HCT116 (cell line): ENCODE data around the gene NFIL3. TPM values are rescaled to one million over a fixed set of nuclear protein-coding genes. Genes with fewer than 3 reads are reported as not detected.

Experiments
- ATAC-seq: fragments of 200-7000 bp; cut with Tn5 transposase; 2 replicates; pipeline ENCODE4 v1.9.1; 2020; ENCODE audit warnings: mild to moderate bottlenecking, moderate library complexity
- BruUV-seq: library from RNA; stranded (reverse); fragments of 400-500 nt; replicated peaks from 2 replicates; lab custom pipeline; 2021; lab: Mats Ljungman, UMichigan
- CTCF ChIA-PET: fragments of 300-600 bp; sonication (Branson Sonifier 250); formaldehyde crosslinking; loops from one replicate; lab custom pipeline; 2021; ENCODE audit warnings: antibody characterized with exemption; lab: Charles Lee
- POLR2A ChIA-PET: fragments of 300-600, 350-600 bp; sonication (Branson Sonifier 250); formaldehyde crosslinking; loops from one replicate; lab custom pipeline; 2021; ENCODE audit warnings: antibody characterized with exemption; lab: Charles Lee
- RAD21 ChIA-PET, 2 experiments: fragments of 300-600 bp; sonication (Branson Sonifier 250); formaldehyde crosslinking; loops; one replicate each; lab custom pipeline; 2023; ENCODE audit warnings: low total read pairs in 2 of 2; ENCODE audit not compliant: uncharacterized antibody in 2 of 2, unreplicated experiment in 2 of 2, low non-redundant PET in 1 of 2; lab: Charles Lee
- DNase-seq: peaks from one replicate; pipeline ENCODE4 v3.0.0-alpha.2; 2010; ENCODE audit warnings: low read depth, low spot score
- H2AFZ ChIP-seq: fragments of 200-600 bp; shearing (Covaris generic), sonication (generic); 2 replicates; pipeline ENCODE4 v1.6.1; 2017; ENCODE audit warnings: low read depth, mixed run types, mixed read lengths, antibody characterized with exemption, low read length; ENCODE audit not compliant: poor library complexity, severe bottlenecking
- H3K27ac ChIP-seq: 2 replicates; pipeline ENCODE4 v1.5.1; 2012; ENCODE audit warnings: low read depth, low read length
- H3K27me3 ChIP-seq: fragments of 200-600 bp; sonication (generic); 2 replicates; pipeline ENCODE4 v1.6.1; 2016; ENCODE audit warnings: mixed run types, low read length, mixed read lengths; ENCODE audit not compliant: insufficient read depth
- H3K36me3 ChIP-seq, 2 experiments: fragments of 200-500 bp in 1 of 2; fragments of 200-600 bp in 1 of 2; sonication (Bioruptor generic) in 1 of 2; sonication (generic) in 1 of 2; 2 replicates each; pipeline versions ENCODE4 v1.5.1 to v1.6.1; 2014 to 2016; ENCODE audit warnings: low read length in 2 of 2, inconsistent platforms in 1 of 2, mixed read lengths in 1 of 2, mixed run types in 1 of 2; ENCODE audit not compliant: insufficient read depth in 2 of 2, control insufficient read depth in 1 of 2
- H3K4me1 ChIP-seq, 2 experiments: fragments of 200-600 bp in 1 of 2; sonication (generic) in 1 of 2; 2 replicates each; pipeline versions ENCODE4 v1.5.1 to v1.6.1; 2012 to 2017; ENCODE audit warnings: low read length in 2 of 2, inconsistent platforms in 1 of 2, mild to moderate bottlenecking in 1 of 2, mixed read lengths in 1 of 2, mixed run types in 1 of 2, moderate library complexity in 1 of 2; ENCODE audit not compliant: insufficient read depth in 2 of 2, control insufficient read depth in 1 of 2
- H3K4me2 ChIP-seq: fragments of 200-600 bp; sonication (generic); 2 replicates; pipeline ENCODE4 v1.6.1; 2017; ENCODE audit warnings: mixed run types, low read length, mixed read lengths
- H3K4me3 ChIP-seq, 2 experiments: fragments of 200-600 bp in 1 of 2; sonication (generic) in 1 of 2; replicated peaks in 1 of 2; 2 replicates each; pipeline ENCODE4 v1.5.1; 2011 to 2016; ENCODE audit warnings: low read length in 2 of 2, control low read depth in 1 of 2, low read depth in 1 of 2, mild to moderate bottlenecking in 1 of 2, mixed read lengths in 1 of 2, mixed run types in 1 of 2
- H3K79me2 ChIP-seq: fragments of 200-600 bp; sonication (generic); 2 replicates; pipeline ENCODE4 v1.6.1; 2017; ENCODE audit warnings: mild to moderate bottlenecking, mixed run types, low read length, moderate library complexity, mixed read lengths; ENCODE audit not compliant: insufficient read depth
- H3K9ac ChIP-seq: fragments of 200-600 bp; sonication (generic); 2 replicates; pipeline ENCODE4 v1.6.1; 2016; ENCODE audit warnings: low read length, mixed read lengths
- H3K9me2 ChIP-seq: fragments of 200-600 bp; sonication (generic), shearing (Covaris generic); 2 replicates; pipeline ENCODE4 v1.6.1; 2017; ENCODE audit warnings: mixed run types, mild to moderate bottlenecking, moderate library complexity; ENCODE audit not compliant: insufficient read depth
- H3K9me3 ChIP-seq, 2 experiments: fragments of 200-500 bp in 1 of 2; fragments of 200-600 bp in 1 of 2; sonication (Bioruptor generic) in 1 of 2; sonication (generic) in 1 of 2; 2 replicates each; pipeline ENCODE4 v1.6.1; 2014 to 2017; ENCODE audit warnings: low read length in 2 of 2, mixed read lengths in 2 of 2, inconsistent platforms in 1 of 2, low read depth in 1 of 2, mild to moderate bottlenecking in 1 of 2, mixed run types in 1 of 2, moderate library complexity in 1 of 2; ENCODE audit not compliant: control insufficient read depth in 1 of 2, insufficient read depth in 1 of 2
- H4K20me1 ChIP-seq: fragments of 200-600 bp; sonication (generic), shearing (Covaris generic); 2 replicates; pipeline ENCODE4 v1.6.1; 2017; ENCODE audit warnings: mixed run types, mild to moderate bottlenecking, moderate library complexity; ENCODE audit not compliant: insufficient read depth
- CEBPB ChIP-seq: IDR thresholded peaks from 2 replicates; pipeline ENCODE4 v1.6.1; 2012; ENCODE audit warnings: low read depth
- EGR1 ChIP-seq: IDR thresholded peaks from 2 replicates; pipeline ENCODE4 v1.6.1; 2012; ENCODE audit warnings: low read depth
- ELF1 ChIP-seq: IDR thresholded peaks from 2 replicates; pipeline ENCODE4 v1.6.1; 2012; ENCODE audit warnings: low read depth, borderline replicate concordance
- EZH2 ChIP-seq: fragments of 200-600 bp; sonication (generic); IDR thresholded peaks from 2 replicates; pipeline ENCODE4 v1.6.1; 2017; ENCODE audit warnings: antibody characterized with exemption, mixed run types
- FOSL1 ChIP-seq: IDR thresholded peaks from 2 replicates; pipeline ENCODE4 v1.6.1; 2012; ENCODE audit warnings: low read depth
- JUND ChIP-seq: IDR thresholded peaks from 2 replicates; pipeline ENCODE4 v1.6.1; 2012
- MAX ChIP-seq: IDR thresholded peaks from 2 replicates; pipeline ENCODE4 v1.6.1; 2012
- POLR2AphosphoS5 ChIP-seq: IDR thresholded peaks from 2 replicates; pipeline ENCODE4 v1.6.1; 2011; ENCODE audit warnings: mild to moderate bottlenecking, low read depth, low read length, moderate library complexity
- RAD21 ChIP-seq: IDR thresholded peaks from 2 replicates; pipeline ENCODE4 v1.6.1; 2012; ENCODE audit warnings: low read depth, mild to moderate bottlenecking
- SIN3A ChIP-seq: IDR thresholded peaks from 2 replicates; pipeline ENCODE4 v1.6.1; 2012; ENCODE audit warnings: low read depth
- SP1 ChIP-seq: IDR thresholded peaks from 2 replicates; pipeline ENCODE4 v1.6.1; 2012; ENCODE audit warnings: low read depth
- SRF ChIP-seq: IDR thresholded peaks from 2 replicates; pipeline ENCODE4 v1.6.1; 2012; ENCODE audit warnings: low read depth
- TCF7L2 ChIP-seq: IDR thresholded peaks from 2 replicates; pipeline ENCODE4 v1.7.0; 2011; ENCODE audit warnings: borderline replicate concordance, inconsistent platforms; ENCODE audit not compliant: insufficient read depth, insufficient read length; ENCODE audit errors: extremely low read depth
- YY1 ChIP-seq: IDR thresholded peaks from 2 replicates; pipeline ENCODE4 v1.6.1; 2011; ENCODE audit warnings: low read length, low read depth, moderate library complexity, mild to moderate bottlenecking; ENCODE audit not compliant: insufficient replicate concordance; ENCODE audit errors: extremely low read depth
- ZNF274 ChIP-seq: fragments of 200-500 bp; sonication (Bioruptor generic); IDR thresholded peaks from 2 replicates; pipeline ENCODE4 v1.6.1; 2014; ENCODE audit warnings: mild to moderate bottlenecking, low read depth, low read length, inconsistent platforms
- intact Hi-C: fragments of 100-400 bp; cut with micrococcal nuclease; formaldehyde crosslinking; loops from 2 replicates; pipeline ENCODE4 v1.10.0; 2022
- total RNA-seq: library from RNA; stranded (reverse); gene quantifications from one replicate; pipeline ENCODE4 v1.2.1, GENCODE V29; 2021; ENCODE audit not compliant: unreplicated experiment
- TF ChIP-seq, protein P1 (sequence below), 3 experiments: fragments of 200-600 bp in 1 of 3; sonication (generic) in 1 of 3; IDR thresholded peaks in 2 of 3; conservative IDR thresholded peaks in 1 of 3; 2 replicates each; pipeline ENCODE4 v1.5.1; 2012 to 2017; ENCODE audit warnings: low read depth in 2 of 3, low read length in 2 of 3, antibody characterized with exemption in 1 of 3, borderline replicate concordance in 1 of 3, control low read depth in 1 of 3, mild to moderate bottlenecking in 1 of 3, mixed read lengths in 1 of 3, mixed run types in 1 of 3, moderate library complexity in 1 of 3; ENCODE audit not compliant: insufficient read depth in 1 of 3

NFIL3 gene
- total RNA-seq, 1 experiment from 2014 or later, result 38.0 TPM

DNA sequence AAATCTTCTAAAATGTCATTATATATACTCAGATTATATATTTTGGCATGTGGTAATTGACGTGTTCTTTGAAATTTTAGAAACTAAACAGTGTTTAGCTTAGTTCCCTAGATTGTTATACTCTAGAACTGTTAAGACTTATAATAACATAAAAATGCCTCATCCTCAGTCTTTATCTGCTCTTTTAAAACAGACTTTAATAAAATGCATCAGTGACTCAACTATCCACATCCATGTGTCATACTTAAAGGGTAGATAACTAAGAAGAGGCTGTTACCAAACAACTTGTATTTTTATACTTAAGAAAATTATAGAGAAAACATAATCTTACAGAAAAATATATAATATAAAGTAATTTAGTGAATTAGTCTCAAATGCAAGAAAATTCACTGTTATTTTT lies 15.2 kb downstream of the NFIL3 start:
- H3K4me1 ChIP-seq, result peaks cover 0 to 3% of the 10 kb centered on the region in 2 experiments; a peak in 2 of 4 replicates
- ChIA-PET CTCF (no interaction called here), RAD21 (no interaction called here), POLR2A (no interaction called here)
- no peak for TF ChIP-seq SRF
- no peak for TF ChIP-seq RAD21
- TF ChIP-seq YY1, result no peak
- TF ChIP-seq POLR2AphosphoS5, result no peak
- TF ChIP-seq, protein P1, sequence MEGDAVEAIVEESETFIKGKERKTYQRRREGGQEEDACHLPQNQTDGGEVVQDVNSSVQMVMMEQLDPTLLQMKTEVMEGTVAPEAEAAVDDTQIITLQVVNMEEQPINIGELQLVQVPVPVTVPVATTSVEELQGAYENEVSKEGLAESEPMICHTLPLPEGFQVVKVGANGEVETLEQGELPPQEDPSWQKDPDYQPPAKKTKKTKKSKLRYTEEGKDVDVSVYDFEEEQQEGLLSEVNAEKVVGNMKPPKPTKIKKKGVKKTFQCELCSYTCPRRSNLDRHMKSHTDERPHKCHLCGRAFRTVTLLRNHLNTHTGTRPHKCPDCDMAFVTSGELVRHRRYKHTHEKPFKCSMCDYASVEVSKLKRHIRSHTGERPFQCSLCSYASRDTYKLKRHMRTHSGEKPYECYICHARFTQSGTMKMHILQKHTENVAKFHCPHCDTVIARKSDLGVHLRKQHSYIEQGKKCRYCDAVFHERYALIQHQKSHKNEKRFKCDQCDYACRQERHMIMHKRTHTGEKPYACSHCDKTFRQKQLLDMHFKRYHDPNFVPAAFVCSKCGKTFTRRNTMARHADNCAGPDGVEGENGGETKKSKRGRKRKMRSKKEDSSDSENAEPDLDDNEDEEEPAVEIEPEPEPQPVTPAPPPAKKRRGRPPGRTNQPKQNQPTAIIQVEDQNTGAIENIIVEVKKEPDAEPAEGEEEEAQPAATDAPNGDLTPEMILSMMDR (IDR thresholded peaks at IDR 0.05 in 2 of 3, conservative IDR thresholded peaks at IDR 0.05 in 1 of 3; ENCODE audit: borderline replicate concordance in 1 of 3, insufficient read depth in 1 of 3, low read depth in 2 of 3, low read length in 2 of 3), result no peak
- TF ChIP-seq FOSL1, result no peak
- no peak for TF ChIP-seq ELF1
- TF ChIP-seq EZH2, result no peak
- no peak for TF ChIP-seq ZNF274
- no peak for TF ChIP-seq SIN3A
- no peak for TF ChIP-seq MAX
- TF ChIP-seq CEBPB, result no peak
- TF ChIP-seq SP1, result no peak
- TF ChIP-seq EGR1, result no peak
- no peak for TF ChIP-seq TCF7L2
- no peak for TF ChIP-seq JUND
- intact Hi-C loops, result no loop called here
- H2AFZ ChIP-seq, result no peak overlapping the region
- ATAC-seq (no peak), DNase-seq (no peak)
- H3K27me3 ChIP-seq, result no peaks in the 10 kb centered on the region
- H3K9ac ChIP-seq, result no peak overlapping the region
- H3K4me2 ChIP-seq, result no peak overlapping the region
- no peaks in the 10 kb centered on the region for H4K20me1 ChIP-seq
- H3K9me2 ChIP-seq, result no peaks in the 10 kb centered on the region
- no TSS peak for BruUV-seq
- peaks cover 30% of the 10 kb centered on the region for H3K79me2 ChIP-seq
- H3K4me3 ChIP-seq, result no peak overlapping the region
- peaks cover 10 to 19% of the 10 kb centered on the region in 2 experiments; a peak in 3 of 4 replicates for H3K36me3 ChIP-seq
- no peaks in the 10 kb centered on the region for H3K9me3 ChIP-seq
- H3K27ac ChIP-seq, result no peak overlapping the region
